NCI-H2029 (cell line): Measurements from ENCODE around the gene CHD9.
"Not testable (repeated sequence)": the region's sequence is repeated elsewhere in the genome, so short reads cannot be mapped to it uniquely, and the experiment has no call there.

ENCODE experiments used
- DNase-seq: peaks from one replicate; lab custom pipeline; 2025; lab: John Stamatoyannopoulos, UW

The CHD9 gene, protein sequence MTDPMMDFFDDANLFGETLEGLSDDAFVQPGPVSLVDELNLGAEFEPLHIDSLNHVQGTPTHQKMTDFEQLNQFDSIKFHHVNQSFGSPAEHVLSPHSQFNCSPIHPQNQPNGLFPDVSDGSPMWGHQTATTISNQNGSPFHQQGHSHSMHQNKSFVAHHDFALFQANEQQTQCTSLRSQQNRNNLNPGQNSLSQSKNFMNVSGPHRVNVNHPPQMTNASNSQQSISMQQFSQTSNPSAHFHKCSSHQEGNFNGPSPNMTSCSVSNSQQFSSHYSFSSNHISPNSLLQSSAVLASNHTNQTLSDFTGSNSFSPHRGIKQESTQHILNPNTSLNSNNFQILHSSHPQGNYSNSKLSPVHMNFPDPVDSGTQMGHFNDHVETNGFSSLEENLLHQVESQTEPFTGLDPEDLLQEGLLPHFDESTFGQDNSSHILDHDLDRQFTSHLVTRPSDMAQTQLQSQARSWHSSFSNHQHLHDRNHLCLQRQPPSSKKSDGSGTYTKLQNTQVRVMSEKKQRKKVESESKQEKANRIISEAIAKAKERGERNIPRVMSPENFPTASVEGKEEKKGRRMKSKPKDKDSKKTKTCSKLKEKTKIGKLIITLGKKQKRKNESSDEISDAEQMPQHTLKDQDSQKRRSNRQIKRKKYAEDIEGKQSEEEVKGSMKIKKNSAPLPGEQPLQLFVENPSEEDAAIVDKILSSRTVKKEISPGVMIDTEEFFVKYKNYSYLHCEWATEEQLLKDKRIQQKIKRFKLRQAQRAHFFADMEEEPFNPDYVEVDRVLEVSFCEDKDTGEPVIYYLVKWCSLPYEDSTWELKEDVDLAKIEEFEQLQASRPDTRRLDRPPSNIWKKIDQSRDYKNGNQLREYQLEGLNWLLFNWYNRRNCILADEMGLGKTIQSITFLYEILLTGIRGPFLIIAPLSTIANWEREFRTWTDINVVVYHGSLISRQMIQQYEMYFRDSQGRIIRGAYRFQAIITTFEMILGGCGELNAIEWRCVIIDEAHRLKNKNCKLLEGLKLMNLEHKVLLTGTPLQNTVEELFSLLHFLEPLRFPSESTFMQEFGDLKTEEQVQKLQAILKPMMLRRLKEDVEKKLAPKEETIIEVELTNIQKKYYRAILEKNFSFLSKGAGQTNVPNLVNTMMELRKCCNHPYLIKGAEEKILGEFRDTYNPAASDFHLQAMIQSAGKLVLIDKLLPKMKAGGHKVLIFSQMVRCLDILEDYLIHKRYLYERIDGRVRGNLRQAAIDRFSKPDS (N-terminal part only)

DNA sequence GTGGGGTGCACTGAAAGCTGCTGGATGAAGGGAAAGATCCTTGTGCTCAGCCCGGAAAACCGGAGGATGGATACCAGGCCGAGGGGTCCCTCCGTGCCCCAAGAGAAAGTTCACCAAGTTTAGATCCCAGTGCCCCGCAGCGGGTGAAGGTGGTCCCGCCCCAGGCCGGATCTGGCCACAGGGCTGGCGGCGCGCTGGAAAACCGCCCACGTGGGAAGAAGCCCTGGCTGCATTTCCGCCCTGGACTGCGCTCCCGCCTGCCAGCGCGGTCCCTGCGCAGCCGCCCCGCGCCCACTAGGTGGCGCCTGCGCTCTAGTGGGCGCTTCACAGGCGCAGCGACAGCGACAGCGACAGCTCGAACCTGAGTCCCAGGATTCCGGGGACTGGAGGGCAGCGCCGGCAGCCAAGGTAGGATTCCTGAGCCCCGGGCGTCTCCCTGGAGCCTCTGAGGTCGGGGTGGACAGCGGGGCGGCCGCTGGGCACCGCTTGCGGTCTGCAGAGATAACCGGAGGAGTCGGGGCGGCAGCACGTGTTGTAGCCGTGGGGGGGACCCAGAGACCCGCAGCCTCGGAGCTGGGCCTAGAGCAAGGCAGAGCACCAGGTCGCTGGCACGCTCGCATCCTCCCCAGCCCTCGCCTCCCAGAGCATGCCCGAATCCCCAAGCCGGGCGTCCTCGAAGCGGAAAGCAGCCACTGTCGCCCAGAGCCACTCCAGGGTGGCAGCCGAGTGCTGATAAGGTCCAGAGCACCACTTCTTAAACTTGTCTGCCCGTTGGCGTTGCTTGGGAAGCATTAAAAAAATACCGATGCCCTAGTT is at the start of gene CHD9:
Gene CHD9 (plus strand): TSS at position 322 of the 816 bp plus-strand sequence. CDS start 101,099 bp downstream, outside the sequence.
- peak; percentile 44 for DNase-seq

DNA sequence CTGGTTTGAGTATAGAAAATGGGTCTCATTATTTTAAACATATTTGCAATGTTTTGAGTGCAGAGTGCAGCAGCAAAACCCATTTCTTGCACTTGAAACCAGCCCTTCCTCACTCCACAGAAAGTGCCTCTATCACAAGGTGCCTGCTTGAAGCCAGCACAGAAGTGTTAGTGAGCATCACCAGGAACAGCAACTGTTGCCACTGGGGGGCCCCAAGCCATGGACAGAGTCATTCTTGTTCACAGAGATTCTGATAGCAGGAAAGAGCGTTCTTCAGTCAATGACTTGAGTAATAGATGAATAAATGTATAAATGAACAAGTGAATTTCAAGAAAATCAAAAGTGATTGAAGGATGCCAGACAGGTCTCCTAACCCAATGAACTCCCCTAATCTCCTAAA is 47.7 kb upstream of the CHD9 start:
- no peak for DNase-seq

DNA sequence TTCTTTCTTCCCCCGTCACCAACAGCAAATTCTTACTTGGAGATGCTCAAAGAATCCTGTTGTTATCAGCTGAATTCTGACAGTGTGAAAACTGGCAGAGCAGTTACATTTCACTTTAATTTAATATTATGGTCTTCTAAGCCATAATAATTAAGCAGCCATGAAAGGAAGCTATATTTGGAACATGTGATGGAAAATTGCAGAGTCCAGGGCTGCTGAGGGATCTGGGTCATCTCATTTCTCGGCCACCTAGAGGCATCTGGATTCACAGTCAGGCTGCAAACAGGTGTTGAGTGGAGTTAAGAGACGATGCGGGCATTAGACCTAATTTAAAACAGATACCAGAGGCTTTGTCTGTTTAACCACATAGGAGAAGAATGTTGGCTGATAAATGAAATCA is 40.5 kb upstream of the CHD9 start:
- no peak for DNase-seq

DNA sequence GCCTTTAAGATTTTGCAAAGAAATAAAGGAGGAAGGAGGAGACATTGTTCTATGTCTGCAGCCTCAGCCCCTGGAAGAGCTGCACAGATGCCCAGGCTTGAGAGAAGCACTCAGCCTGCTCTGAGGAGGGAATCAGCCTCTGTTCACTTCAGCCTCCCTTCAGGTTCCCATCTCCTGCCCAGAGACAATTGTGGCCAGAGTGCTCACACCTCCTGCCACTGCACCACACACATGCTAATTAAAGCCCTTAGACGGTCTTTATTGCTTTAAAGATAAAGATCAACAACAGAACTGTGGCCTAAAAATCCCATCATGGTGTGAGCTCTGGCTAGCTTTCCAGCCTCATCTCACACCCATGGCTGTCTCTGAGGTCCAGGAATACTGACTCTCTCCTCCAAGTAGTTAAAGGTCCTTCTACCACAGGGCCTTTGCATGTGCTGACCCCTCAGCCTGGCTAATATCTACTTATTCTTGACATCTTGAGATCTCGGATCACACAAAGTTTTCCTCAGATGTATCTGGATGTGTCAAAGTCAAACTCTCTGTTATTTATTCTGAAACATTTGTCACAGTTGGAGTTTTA is 35.9 kb upstream of the CHD9 start:
- no peak for DNase-seq

DNA sequence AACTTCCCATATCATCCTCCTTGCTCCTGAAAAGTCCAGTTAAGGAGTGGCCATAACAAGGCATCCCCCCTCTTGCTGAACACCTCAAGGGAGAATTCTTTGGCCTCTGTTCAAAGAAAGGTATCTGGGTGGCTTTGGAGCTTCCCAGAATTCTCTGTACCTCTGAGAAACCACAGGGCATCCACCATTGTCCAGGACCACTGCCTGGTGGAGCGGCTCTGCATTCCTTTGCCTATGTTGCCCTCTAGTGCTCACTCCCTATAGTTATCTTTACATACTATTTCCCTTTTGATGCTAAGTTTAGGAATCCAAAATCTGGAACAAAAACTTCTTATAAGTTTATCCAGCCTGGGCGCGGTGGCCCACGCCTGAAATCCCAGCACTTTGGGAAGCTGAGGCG is 32.4 kb upstream of the CHD9 start:
- peak; percentile 22 for DNase-seq

DNA sequence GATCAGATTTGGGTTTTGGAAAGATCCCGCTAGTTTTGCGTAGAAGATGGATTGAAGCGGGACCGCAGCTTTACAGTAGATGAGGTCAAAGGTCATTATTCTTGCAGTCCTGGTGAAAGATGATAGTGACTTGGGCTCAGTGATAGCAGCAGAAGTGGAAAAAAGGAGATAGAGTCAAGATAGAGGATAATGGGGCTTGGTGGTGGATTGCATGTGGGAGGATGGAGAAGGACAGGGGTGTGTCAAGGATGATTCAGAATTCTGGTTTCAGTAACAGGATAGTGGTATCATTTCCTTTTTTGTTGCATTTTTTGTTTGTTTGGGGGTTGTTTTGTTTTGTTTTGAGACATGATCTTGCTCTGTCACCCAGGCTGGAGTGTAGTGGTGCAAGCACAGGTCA is 30.7 kb upstream of the CHD9 start:
- no peak for DNase-seq

DNA sequence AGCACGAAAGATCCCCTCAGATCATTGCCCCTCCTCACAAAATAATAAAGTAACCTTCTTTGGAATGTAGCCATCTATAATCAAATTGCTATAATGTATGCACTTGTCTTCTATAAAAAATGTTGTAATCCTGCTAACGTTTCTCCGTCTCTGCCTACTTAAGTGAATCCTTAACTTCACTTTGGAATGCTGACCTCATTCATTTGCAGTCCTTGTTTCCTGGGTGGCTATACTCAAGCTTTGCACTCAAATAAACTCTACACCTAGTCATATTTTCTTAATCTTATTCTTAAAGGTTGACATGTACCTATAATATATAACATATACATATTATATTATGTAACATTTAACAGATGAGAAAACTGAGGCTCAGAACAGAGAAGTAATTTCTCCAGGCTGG is 24.8 kb upstream of the CHD9 start:
- DNase-seq = no peak

DNA sequence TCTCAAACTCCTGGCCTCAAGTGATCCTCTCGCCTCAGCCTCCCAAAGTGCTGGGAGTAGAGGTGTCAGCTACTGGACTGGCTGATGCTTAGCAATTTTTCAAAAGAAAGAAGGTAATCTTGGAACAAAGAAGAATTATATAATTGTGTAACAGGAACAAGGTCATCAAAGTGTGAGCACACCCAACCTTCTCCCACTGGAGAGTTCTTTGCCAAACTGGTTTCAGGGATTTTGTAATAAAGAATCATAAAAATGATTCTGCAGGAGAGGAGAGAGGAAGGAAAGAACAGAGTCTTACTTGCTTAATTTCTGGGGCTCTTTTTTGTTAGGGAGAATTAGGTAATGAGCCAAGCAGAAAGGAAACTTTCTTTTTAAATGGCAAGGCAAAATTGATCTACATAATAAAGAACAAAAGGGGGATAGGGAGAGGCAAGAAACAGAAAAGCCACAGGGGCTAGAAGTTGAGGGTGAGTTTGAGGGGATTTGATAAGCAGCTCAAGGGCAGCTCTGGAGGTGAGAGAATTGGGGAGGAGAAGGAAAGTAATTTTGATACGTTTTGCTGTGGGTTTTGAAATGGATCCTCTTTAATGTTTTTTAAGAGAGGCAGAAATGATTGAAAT is 23.4 kb upstream of the CHD9 start:
- DNase-seq = no peak

DNA sequence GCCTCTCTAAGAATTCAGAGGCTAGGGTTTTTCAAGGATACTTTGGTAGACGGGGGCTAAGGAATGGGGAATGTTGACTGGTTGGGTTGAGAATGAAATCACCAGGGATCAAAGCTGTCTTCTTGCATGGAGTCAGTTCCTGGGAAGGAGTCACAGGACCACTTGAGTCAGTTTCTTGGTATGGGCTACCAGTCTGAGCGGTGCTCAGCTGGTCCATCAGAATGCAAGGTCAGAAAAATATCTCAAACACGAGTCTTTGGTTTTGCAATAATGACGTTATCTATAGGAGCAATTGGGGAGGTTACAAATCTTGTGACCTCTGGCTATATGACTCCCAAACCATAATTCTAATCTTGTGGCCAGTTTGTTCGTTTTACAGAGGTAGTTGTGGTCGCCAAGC is 20.5 kb upstream of the CHD9 start:
- no peak for DNase-seq

DNA sequence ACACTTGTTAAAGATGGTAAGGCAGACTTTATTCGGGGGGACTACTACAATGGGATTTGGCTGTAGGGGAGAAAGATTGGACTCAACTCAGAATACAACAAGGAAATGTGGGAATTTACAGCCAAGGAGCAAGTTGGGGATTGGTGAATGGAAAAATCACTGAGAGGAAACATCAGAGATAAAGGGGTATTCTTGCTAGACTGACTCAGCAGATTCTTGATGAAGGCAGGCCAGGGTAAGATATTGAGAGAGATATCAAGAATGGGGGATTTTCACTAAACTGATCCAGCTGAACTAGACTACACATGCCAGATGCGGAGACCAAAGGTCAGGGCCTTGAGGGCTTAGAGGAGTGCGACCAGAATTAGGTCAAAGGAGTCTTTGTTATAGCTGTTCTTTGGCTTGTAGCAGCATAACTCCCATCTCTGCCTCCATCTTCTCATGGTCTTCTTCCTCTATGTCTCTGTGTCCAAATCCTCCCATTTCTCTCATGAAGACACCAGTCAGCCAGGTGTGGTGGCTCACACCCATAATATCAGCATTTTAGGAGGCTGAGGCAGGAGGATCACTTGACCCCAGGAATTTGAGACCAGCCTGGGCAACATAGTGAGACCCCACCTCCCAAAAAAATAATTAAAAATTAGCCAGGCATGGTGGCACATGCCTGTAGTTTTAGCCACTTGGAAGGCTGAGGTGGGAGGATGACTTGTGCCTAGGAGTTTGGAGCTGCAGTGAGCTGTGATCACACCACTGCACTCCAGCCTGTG is 19.4 kb upstream of the CHD9 start:
- no peak for DNase-seq

DNA sequence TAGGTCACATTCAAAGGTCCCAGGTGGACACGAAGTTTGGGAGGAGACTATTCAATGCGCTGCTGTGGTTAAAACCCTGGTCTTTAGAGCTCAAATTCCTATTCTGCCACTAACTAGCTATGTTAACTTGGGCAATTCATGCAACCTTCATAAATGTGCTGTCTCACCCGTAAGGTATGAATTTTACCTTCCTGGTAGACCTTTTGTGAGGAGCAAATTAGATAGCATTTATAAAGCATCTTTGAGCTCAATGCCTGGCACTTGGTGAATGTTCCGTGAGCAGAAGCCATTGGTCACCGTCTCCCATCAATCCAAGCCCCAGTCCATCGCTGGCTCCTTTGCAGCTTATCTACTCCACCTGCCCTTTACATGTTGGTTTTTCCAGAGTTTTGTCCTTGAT is 18.7 kb upstream of the CHD9 start:
- DNase-seq = no peak

DNA sequence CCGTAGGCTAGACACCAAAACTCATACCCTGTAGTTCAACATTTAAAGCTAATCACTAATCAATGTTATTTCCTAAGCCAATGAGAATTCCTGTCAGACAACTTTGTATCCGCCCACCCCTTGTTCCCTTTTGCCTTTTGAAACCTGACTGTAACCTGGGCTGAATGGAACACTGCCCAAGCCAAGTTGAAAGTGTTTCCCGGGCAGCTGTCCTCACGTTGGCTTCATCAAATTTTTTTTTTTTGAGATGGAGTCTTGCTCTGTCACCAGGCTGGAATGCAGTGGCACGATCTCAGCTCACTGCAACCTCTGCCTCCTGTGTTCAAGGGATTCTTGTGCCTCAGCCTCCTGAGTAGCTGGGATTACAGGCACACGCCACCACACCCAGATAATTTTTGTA is 18.1 kb upstream of the CHD9 start:
- not testable (repeated sequence) for DNase-seq

DNA sequence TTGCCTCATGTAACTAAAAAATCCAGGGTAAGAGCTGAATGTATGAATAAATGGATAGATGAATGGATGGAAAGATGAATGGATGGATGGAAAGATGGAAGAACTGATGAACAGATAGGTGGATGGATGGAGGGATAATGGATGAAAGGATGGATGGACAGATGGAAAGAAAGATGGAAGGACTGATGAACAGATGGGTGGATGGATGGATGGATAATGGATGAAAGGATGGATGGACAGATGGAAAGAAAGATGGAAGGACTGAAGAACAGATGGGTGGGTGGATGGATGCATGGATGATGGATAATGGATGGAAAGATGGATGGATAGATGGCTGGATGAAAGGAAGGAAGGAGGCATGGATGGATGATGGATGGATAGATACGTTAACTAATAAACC is 14.0 kb upstream of the CHD9 start:
- DNase-seq = no peak

DNA sequence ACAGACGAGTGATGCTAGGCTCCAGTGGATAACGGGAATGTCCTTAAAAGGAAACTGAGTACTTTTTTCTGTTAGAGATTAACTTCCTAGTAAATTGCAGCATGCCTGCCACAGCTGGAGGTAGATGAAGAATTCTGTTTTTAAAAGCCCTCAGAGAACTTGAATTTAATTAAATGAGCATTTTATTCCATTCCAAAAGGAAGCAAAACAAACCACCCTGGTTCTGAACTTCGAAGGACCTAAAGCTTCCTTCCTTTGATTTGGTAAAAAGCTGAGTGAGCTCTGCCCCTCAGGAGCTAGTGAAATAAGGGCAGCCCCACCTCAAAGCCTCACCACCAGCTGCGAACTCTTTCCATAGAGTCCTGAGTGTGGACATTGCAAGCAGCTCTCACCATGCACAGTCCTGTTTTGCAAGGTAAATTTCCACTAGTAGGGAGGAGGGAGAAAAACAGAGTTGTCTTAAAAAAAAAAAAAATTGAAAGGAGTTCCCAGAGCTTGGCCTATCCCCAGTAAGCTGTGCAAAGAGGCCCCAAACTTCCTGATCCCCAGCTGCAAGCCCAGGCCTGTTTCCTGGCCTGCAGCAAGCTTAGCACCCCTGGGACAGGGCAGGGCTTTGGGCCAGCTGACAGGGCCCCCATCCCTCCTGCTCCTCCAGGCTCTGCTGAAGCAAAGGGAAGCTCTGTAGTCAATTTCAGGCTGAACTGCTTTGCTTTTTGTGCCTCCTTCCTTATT is 13.3 kb upstream of the CHD9 start:
- no peak for DNase-seq

DNA sequence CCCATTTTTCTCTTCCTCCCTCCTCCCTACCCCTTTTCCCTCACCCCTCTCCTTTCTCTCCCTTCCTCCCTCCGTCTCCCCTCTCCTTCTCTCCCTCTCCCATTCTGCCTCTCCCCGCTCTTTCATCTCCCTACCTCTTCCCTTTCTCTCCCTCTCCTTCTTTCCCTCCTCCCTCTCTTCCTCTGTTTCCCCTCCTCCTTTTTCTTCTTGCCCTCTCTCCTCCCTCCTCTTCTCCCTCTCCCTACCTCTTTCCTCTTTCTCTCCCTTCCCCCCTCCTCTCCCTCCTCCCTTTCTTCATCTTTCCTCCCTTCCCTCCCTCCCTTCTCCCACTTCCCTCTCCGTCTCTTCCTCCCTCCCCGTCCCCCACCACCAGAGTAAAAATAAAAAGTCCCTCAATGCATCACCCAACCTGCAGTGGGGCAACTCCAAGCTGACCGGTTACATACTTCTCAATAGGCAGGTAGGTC is 12.5 kb upstream of the CHD9 start:
- no peak for DNase-seq

DNA sequence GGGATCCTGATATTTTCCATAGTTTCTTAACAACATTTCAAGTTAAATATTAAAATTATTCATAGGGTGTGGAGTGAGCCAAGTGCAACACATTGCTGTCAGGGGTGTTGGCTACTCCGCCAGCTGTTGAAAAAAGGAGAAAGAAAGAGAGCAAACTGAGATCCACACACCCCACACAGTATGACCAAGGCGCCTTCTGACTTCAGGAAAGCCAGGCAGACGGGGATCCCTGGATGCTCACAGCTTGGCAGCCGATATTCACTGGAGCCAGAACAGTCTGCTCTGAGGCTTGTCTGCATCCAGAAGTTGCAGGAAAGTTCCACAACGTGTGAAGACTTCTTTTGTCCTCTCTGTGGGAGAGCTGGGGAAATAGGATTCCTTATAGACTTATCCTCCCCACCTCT is 11.4 kb upstream of the CHD9 start:
- DNase-seq = no peak

DNA sequence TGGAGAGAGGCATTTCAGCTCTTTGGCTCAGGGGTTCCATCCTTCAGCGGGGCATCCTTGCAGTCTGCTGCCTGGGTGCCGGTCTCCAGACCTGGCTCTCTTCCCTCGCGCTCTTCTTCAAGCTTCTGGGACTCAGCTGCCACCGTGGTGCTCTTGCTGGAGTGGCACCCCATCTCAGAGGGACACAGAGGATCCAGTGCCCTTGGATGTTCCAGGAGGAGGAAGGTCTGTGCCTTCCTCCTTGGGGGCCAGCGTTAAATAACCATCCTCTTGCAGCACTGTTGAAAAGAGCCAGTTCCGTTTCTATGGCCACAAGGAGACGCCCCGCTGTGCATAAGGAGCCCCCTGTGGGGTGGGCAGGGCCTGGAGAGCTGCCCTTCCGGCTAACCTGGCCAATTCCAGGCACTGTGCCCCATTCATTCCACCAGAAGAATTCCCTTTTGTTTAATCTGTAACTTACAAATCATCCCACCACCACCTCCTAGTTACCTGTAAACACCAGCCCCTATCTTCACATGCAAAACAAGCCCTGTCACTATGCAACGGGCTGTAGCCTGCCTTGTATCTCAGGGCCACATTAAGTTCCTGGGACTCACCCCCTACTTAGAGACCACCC is 10.7 kb upstream of the CHD9 start:
- DNase-seq = no peak

DNA sequence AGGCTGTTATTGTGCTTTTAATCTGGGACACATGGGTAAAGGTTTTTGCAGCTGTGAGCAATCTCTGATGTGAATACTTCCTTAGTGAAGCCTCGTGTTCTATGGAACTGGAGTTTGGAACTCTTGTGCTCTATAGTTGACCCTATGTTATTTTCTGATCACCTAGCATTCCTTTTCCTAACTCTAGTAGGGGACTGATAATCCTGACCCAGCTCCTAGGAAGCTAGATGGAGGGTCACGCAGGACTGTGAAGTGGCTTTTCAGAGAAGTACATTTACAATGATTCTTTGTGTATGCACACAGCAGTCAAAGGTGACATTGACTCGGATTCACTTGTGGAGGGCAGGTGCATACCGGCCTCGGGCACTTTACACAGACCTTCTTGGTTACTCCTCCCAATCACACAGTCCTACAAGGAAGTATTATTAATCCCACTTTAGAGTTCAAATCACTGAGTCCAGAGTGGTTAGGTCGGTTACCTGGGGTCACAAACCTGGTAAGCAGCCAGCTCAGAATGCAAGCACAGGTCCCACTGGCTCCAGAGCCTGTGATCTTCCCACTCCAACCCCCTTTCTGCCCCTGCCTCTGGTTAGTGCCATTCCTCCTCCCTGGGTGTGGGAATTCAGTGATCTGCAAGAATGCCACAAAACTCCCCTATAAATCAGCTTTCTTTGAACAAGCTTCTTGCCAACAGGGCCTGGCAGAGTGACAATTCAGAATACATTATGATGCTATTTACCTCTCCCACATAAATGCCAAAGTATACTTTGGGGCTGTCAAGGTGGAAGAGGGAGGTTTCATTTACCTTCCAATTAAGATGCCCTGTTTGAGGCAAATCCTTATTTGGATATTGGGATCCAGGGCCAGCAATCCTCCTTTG is 9.2 kb upstream of the CHD9 start:
- peak; percentile 3 for DNase-seq
